T-cell (primary cell): Measurements from ENCODE around the gene INMT. TPM values are rescaled to one million over a fixed set of nuclear protein-coding genes. Genes with fewer than 3 reads are reported as not detected.
A peak's percentile ranks its signal among the peaks of the same experiment; 100 is the strongest.

Experiments
- ATAC-seq, 4 experiments: fragments of 200-7000 bp in 3 of 4; fragments of 150-1000 bp in 1 of 4; cut with Tn5 transposase; replicated peaks in 1 of 4; 1 replicate in 3 of 4; 2 replicates in 1 of 4; pipeline ENCODE4 v1.10.0; 2021; ENCODE audit warnings: moderate library complexity in 3 of 4, mild to moderate bottlenecking in 2 of 4, moderate number of reproducible peaks in 1 of 4
- CTCF ChIA-PET, 2 donors: fragments of 300-600 bp; sonication (Branson Sonifier 250); formaldehyde crosslinking; loops; one replicate each; lab custom pipeline; 2022; ENCODE audit warnings: antibody characterized with exemption in 2 of 2; lab: Charles Lee
- POLR2A ChIA-PET, 2 donors: fragments of 300-600 bp; sonication (Branson Sonifier 250); formaldehyde crosslinking; loops; one replicate each; lab custom pipeline; 2022; ENCODE audit warnings: antibody characterized with exemption in 2 of 2; lab: Charles Lee
- DNase-seq, 35 experiments: peaks; one replicate each; pipeline versions ENCODE4 v3.0.0 to v3.0.0-alpha.2; 2013 to 2023
- H3K27ac ChIP-seq: one replicate; pipeline ENCODE4 v1.5.1; 2013; ENCODE audit warnings: low read length
- H3K27me3 ChIP-seq, 2 experiments: replicated peaks in 1 of 2; 1 replicate in 1 of 2; 2 replicates in 1 of 2; pipeline versions ENCODE4 v1.6.1 to v1.7.0; 2013; ENCODE audit warnings: low read length in 1 of 2, mixed read lengths in 1 of 2; ENCODE audit not compliant: control insufficient read depth in 2 of 2, insufficient read depth in 2 of 2; ENCODE audit errors: extremely low read depth in 1 of 2
- H3K36me3 ChIP-seq, 2 donors: 1 replicate in 1 of 2; 2 replicates in 1 of 2; pipeline versions ENCODE4 v1.6.1 to v1.7.0; 2013; ENCODE audit warnings: low read length in 1 of 2; ENCODE audit not compliant: control insufficient read depth in 2 of 2, insufficient read depth in 1 of 2; ENCODE audit errors: extremely low read depth in 1 of 2
- H3K4me1 ChIP-seq, 2 experiments: 1 replicate in 1 of 2; 2 replicates in 1 of 2; pipeline versions ENCODE4 v1.6.1 to v1.7.0; 2013; ENCODE audit warnings: low read length in 2 of 2, mixed read lengths in 1 of 2; ENCODE audit not compliant: insufficient read depth in 2 of 2, control insufficient read depth in 1 of 2; ENCODE audit errors: extremely low read depth in 1 of 2
- H3K4me3 ChIP-seq, 2 donors: 1 replicate in 1 of 2; 2 replicates in 1 of 2; pipeline versions ENCODE4 v1.5.1 to v1.7.0; 2013; ENCODE audit warnings: mild to moderate bottlenecking in 2 of 2, low read length in 1 of 2, moderate library complexity in 1 of 2; ENCODE audit not compliant: control insufficient read depth in 1 of 2; ENCODE audit errors: extremely low read depth in 1 of 2
- H3K9me3 ChIP-seq: 2 replicates; pipeline ENCODE4 v1.7.0; 2013
- H3K27ac Mint-ChIP-seq, 2 donors: one replicate each; pipeline ENCODE4 v1.8.0; 2020 to 2021; ENCODE audit warnings: mild to moderate bottlenecking in 2 of 2, mixed read lengths in 2 of 2
- H3K27me3 Mint-ChIP-seq, 2 donors: one replicate each; pipeline ENCODE4 v1.8.0; 2021 to 2022; ENCODE audit warnings: mixed read lengths in 2 of 2
- H3K36me3 Mint-ChIP-seq: one replicate; pipeline ENCODE4 v1.8.0; 2021; ENCODE audit warnings: mixed read lengths
- H3K4me1 Mint-ChIP-seq, 3 donors: one replicate each; pipeline ENCODE4 v1.8.0; 2020 to 2022; ENCODE audit warnings: mixed read lengths in 3 of 3, mild to moderate bottlenecking in 1 of 3
- H3K4me3 Mint-ChIP-seq, 3 donors: one replicate each; pipeline ENCODE4 v1.8.0; 2020 to 2022; ENCODE audit warnings: mild to moderate bottlenecking in 3 of 3, mixed read lengths in 3 of 3, moderate library complexity in 3 of 3
- H3K9me3 Mint-ChIP-seq, 3 donors: one replicate each; pipeline ENCODE4 v1.8.0; 2020 to 2022; ENCODE audit warnings: mixed read lengths in 3 of 3
- WGBS: methylation state at CpG from one replicate; pipeline ENCODE4 v1.1.5; 2013; ENCODE audit warnings: missing lambda C conversion rate; ENCODE audit not compliant: insufficient coverage; 5-methylcytosine and 5-hydroxymethylcytosine counted together
- total RNA-seq, 35 experiments: library from RNA in 6 of 35; stranded (reverse) in 6 of 35; fragments of 120-200 nt in 1 of 35; gene quantifications; one replicate each; pipeline versions ENCODE4 v1.2.1 to v1.2.4 and lab custom pipeline; 2013 to 2026

The INMT gene
- total RNA-seq, 5 donors from 2014 or later (not counting 1 experiment from before 2014, with no cell fraction given), result 0.14 to 1.7 (median 0.75) TPM

DNA sequence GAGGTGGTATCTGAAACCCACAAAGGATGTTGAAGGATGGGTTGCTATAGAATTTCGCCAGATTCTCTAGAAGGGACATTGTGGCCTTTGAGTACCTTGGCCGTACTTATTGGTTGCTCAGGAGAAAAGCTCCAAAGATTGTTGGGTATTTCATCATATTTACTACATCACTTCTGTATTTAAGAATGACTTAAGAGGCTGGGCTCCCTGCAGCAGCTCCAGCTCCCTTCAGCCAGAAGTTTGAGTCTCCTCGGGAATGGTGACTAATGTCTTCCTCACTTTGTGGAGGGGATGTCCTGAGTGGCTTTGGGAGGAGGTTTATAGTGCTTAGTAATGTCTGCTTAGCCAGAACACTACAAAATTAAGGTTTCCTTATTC, 37.4 kb downstream of the INMT start:
- CTCF ChIA-PET, result interaction anchor here in 1 of 2 donors (0.6 kb wide), 1 partner anchor 736 kb away, joined by 3 read pairs; no protein-coding TSS in a partner anchor

DNA sequence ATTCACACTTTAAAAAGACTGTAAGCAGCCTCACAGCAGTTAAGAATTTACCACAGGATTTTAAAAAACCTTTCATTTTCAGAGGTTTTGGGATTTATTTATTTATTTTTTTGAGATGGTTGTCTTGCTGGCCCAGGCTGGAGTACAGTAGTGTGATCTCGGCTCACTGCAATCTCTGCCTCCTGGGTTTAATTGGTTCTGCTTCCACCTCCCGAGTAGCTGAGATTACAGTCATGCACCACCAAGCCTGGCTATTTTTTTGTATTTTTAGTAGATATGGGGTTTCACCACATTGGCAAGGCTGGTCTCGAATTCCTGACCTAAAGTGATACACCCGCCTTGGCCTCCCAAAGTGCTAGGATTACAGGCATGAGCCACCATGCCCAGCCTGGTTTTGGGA, 38.4 kb downstream of the INMT start:
- H3K27me3 ChIP-seq, result no peaks in the 10 kb centered on the region
- Mint-ChIP-seq H3K27me3 (no peaks in the 10 kb centered on the region), H3K9me3 (no peaks in the 10 kb centered on the region), H3K27ac (no peak overlapping the region), H3K4me1 (peaks cover 0 to under 1% (median 0%) of the 10 kb centered on the region in 3 donors), H3K36me3 (peaks cover 3% of the 10 kb centered on the region), H3K4me3 (no peak overlapping the region)
- no peaks in the 10 kb centered on the region for H3K9me3 ChIP-seq
- 84% methylated on average over 2 of the region's 4 CpGs for WGBS
- H3K4me3 ChIP-seq, result no peak overlapping the region
- CTCF ChIA-PET, result no interaction called here
- H3K4me1 ChIP-seq, result no peaks in the 10 kb centered on the region
- H3K36me3 ChIP-seq, result no peaks in the 10 kb centered on the region
- ATAC-seq, result no peak
- H3K27ac ChIP-seq, result no peak overlapping the region
- POLR2A ChIA-PET, result no interaction called here
- DNase-seq, result no peak

More for the DNA sequence above, 37.4 kb downstream of the INMT start:
- ATAC-seq (no peak), DNase-seq (no peak)
- Mint-ChIP-seq H3K27me3 (no peaks in the 10 kb centered on the region), H3K4me1 (no peaks in the 10 kb centered on the region), H3K9me3 (no peaks in the 10 kb centered on the region), H3K27ac (no peak overlapping the region), H3K4me3 (no peak overlapping the region), H3K36me3 (peaks cover 8% of the 10 kb centered on the region)
- POLR2A ChIA-PET, result no interaction called here
- H3K27ac ChIP-seq, result no peak overlapping the region
- no peaks in the 10 kb centered on the region for H3K4me1 ChIP-seq
- no peaks in the 10 kb centered on the region for H3K36me3 ChIP-seq
- no peak overlapping the region for H3K4me3 ChIP-seq
- no CpG with 5 or more reads among the region's 3 CpGs for WGBS
- H3K9me3 ChIP-seq, result no peaks in the 10 kb centered on the region
- no peaks in the 10 kb centered on the region for H3K27me3 ChIP-seq

DNA sequence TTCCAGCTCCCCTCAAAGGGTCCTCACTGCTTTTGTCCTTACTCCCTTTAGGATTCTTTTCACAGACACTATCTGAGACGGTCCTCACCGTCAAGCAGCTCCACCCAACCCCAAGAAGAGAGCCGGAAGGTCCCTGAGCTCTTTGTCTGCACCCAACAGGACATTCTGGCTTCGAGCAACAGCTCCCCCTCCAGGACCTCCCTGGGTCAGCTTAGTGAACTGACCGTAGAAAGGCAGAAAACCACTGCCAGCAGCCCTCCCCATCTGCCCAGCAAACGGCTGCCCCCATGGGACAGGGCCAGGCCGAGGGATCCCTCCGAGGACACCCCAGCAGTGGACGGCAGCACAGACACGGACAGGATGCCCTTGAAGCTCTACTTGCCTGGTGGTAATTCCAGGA, 39.2 kb downstream of the INMT start:
- Mint-ChIP-seq H3K9me3 (no peaks in the 10 kb centered on the region), H3K4me3 (no peak overlapping the region), H3K4me1 (peaks cover 0 to 7% (median 4%) of the 10 kb centered on the region in 3 donors), H3K27ac (no peak overlapping the region), H3K36me3 (peaks cover 3% of the 10 kb centered on the region), H3K27me3 (no peaks in the 10 kb centered on the region)
- no peaks in the 10 kb centered on the region for H3K9me3 ChIP-seq
- ChIA-PET POLR2A (no interaction called here), CTCF (no interaction called here)
- no peaks in the 10 kb centered on the region for H3K27me3 ChIP-seq
- H3K36me3 ChIP-seq, result no peaks in the 10 kb centered on the region
- ATAC-seq (no peak), DNase-seq (no peak)
- H3K4me1 ChIP-seq, result peaks cover 0 to 2% of the 10 kb centered on the region in 2 experiments
- H3K4me3 ChIP-seq, result no peak overlapping the region
- 92% methylated on average over 8 of the region's 10 CpGs for WGBS
- no peak overlapping the region for H3K27ac ChIP-seq

DNA sequence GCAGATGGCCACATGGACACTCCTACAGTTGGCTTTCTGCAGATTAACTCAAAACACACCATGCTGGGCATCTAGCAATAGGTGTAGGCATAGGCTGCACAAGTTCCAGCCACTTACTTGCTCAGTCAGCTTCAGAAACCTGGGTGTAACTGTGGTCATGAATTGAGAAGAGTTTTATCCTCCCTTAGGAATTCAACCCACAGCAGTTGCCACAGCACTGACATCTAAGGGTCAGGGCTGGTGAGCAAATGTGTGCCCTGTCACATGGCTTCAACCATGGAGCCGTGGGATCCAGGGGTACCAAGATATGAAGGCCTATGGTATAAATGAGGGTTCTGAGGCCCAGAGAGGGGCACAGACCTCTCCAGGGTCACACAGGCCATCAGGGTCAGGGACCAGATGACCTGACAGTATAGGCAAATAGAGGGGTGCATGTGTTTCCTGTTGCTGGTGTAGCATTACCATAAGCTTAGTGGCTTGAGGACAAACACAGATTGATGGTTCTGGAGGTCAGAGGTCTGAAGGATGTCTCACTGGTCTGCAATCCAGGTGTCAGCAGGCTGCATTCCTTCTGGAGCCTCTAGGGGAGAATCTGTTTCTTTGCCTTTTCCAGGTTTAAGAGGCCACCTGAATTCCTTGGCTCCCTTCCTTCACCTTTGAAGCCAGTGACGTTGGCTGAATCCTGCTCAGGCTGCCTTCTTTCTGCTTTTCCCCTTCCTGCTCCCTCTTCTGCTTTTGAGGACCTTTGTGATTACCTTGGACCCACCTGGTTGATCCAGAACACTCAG, 43.4 kb downstream of the INMT start:
- Mint-ChIP-seq H3K4me1 (peaks cover 0 to 17% (median 15%) of the 10 kb centered on the region in 3 donors), H3K9me3 (no peaks in the 10 kb centered on the region), H3K27me3 (no peaks in the 10 kb centered on the region), H3K27ac (peak overlapping the region in 1 of 2 donors; percentile 14), H3K36me3 (no peaks in the 10 kb centered on the region), H3K4me3 (no peak overlapping the region)
- 75% methylated on average over 2 of the region's 2 CpGs for WGBS
- H3K4me1 ChIP-seq, result peaks cover 3 to 6% of the 10 kb centered on the region in 2 experiments
- DNase-seq (no peak), ATAC-seq (no peak)
- H3K36me3 ChIP-seq, result no peaks in the 10 kb centered on the region
- H3K27ac ChIP-seq, result no peak overlapping the region
- ChIA-PET CTCF (interaction anchor here in 1 of 2 donors (0.7 kb wide), 1 partner anchor 161 kb away, joined by 4 read pairs; no protein-coding TSS in a partner anchor), POLR2A (no interaction called here)
- H3K4me3 ChIP-seq, result no peak overlapping the region
- H3K9me3 ChIP-seq, result no peaks in the 10 kb centered on the region
- no peaks in the 10 kb centered on the region for H3K27me3 ChIP-seq

DNA sequence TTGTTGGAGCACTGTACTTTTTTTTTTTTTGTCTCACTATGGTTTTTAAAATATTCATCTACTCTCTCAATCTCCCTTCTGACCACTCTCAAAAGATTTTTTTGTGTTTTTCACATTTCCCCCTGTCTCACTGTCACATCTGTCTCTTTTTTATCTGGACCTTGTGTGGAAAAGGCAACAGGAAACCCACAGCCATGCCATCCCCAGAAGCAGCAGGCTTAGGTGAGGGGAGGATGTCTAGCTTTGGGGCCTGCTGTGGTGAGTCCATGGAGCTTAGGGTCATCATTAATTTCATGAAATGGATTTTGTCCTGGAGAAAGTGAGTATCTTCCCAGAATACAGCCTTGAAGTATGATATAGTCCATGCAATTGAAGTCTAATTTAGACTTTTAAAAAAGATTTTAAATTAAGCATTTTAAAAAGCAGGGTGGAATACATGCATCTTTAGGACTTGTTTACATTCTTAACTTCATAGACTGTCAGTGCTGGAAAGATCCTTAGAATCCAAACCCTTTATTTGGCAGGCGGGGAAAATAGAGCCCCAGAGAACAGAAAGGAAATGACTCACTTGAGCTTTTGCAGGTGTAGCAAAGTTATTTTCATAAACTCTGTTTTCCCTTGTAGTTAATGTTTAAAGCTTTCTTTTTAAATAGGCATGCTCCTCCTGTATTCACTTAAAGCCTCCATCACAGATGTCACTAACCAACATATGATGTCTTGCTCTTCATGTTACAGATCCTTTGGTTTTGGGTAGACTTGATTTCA, 44.4 kb downstream of the INMT start:
- CTCF ChIA-PET, result interaction anchor here (0.7 kb wide), 2 partner anchors 160 to 326 kb away, joined by 3 to 4 read pairs; no protein-coding TSS in a partner anchor
- H3K4me1 Mint-ChIP-seq, result peaks cover 2 to 18% (median 15%) of the 10 kb centered on the region in 3 donors
- H3K9me3 ChIP-seq, result no peaks in the 10 kb centered on the region
- POLR2A ChIA-PET, result no interaction called here
- DNase-seq, result no peak
- no peaks in the 10 kb centered on the region for H3K27me3 ChIP-seq
- H3K27ac Mint-ChIP-seq, result peak overlapping the region in 1 of 2 donors; percentile 50
- no peaks in the 10 kb centered on the region for H3K27me3 Mint-ChIP-seq
- H3K9me3 Mint-ChIP-seq, result no peaks in the 10 kb centered on the region
- no peak overlapping the region for H3K27ac ChIP-seq
- ATAC-seq, result peak in 1 of 4 experiments; percentile 66
- no peak overlapping the region for H3K4me3 Mint-ChIP-seq
- no CpG with 5 or more reads among the region's 1 CpG for WGBS
- peak overlapping the region in 1 of 2 donors; percentile 5 for H3K4me3 ChIP-seq
- H3K4me1 ChIP-seq, result peaks cover 6% of the 10 kb centered on the region in 2 experiments
- no peaks in the 10 kb centered on the region for H3K36me3 Mint-ChIP-seq
- H3K36me3 ChIP-seq, result no peaks in the 10 kb centered on the region

DNA sequence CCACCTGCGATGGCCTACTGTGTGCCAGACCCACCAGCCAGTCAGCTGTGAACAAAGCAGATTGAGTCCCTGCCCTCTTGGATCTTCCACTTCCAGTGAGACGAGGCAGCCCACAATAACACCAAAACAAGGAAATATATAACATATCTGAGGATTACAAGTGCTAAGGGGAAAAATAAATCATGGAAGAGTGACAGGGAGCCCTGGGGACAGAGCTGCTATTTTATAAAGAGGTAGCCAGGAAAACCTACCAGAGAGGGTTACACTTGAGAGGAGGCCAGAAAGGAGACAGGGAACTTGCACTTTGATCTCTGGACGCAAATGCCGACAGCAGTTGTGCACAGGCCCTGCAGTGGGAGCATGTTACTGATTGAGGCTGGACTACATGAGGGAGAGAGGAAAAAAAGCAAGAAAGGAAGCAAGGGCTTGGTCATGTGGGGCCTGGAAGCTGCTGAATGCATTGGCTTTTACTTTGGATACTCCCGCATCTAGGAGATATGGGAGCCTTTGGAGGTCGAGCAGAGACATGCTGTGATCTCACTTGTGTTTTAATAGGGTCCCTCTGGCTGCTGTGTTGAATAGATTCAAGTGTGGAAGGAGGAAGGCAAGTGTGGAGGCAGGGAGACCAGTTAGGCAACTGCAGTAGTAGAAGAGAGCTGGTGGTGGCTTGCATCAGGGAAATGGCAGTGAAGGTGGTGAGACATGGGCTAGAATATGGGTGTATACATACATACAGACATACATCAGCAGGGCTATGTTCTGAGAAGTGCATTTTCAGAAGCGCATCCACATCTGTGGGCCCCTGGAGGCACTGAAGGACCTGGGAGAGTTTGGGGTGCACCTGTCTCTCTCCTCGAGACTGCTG, 45.5 kb downstream of the INMT start:
- H3K9me3 Mint-ChIP-seq, result no peaks in the 10 kb centered on the region
- H3K36me3 Mint-ChIP-seq, result no peaks in the 10 kb centered on the region
- peak overlapping the region in 1 of 2 donors; percentile 50 for H3K27ac Mint-ChIP-seq
- CTCF ChIA-PET, result interaction anchor here in 1 of 2 donors (0.7 kb wide), 1 partner anchor 325 kb away, joined by 3 read pairs; no protein-coding TSS in a partner anchor
- ATAC-seq, result no peak
- H3K4me1 ChIP-seq, result peaks cover 6% of the 10 kb centered on the region in 2 experiments
- DNase-seq, result no peak
- POLR2A ChIA-PET, result no interaction called here
- H3K27me3 Mint-ChIP-seq, result no peaks in the 10 kb centered on the region
- H3K4me3 Mint-ChIP-seq, result no peak overlapping the region
- H3K27me3 ChIP-seq, result no peaks in the 10 kb centered on the region
- H3K4me3 ChIP-seq, result no peak overlapping the region
- no peaks in the 10 kb centered on the region for H3K9me3 ChIP-seq
- no peak overlapping the region for H3K27ac ChIP-seq
- H3K36me3 ChIP-seq, result no peaks in the 10 kb centered on the region
- 91% methylated on average over 5 of the region's 8 CpGs for WGBS
- H3K4me1 Mint-ChIP-seq, result peaks cover 2 to 18% (median 15%) of the 10 kb centered on the region in 3 donors
